Stimulated activated CD4-positive, alpha-beta T cell treated with anti-CD3 and anti-CD28 coated beads, TNF-alpha, amount 100 ng/mL, for 1 hour (primary cell): ENCODE results near the gene CSNK2A2.

Experiments
- DNase-seq, 3 donors: peaks; one replicate each; pipeline ENCODE4 v3.0.0-alpha.2; 2020; ENCODE audit warnings: low read depth in 3 of 3, low spot score in 1 of 3

The CSNK2A2 gene

GRCh38 chr16:58198022-58198683, at the start of gene CSNK2A2:
Gene CSNK2A2 (minus strand): TSS chr16:58198106. CDS start chr16:58197736, 370 bp downstream.
- DNase-seq = peak; percentile 31 to 66 (median 33)

GRCh38 chr16:58243528-58244004, 45.7 kb upstream of the CSNK2A2 start:
- no peak for DNase-seq

- DNase-seq = no peak
Measured at GRCh38 chr16:58236831-58237230, 38.9 kb upstream of the CSNK2A2 start.

GRCh38 chr16:58236231-58236690, 38.4 kb upstream of the CSNK2A2 start:
- peak in 2 of 3 donors; percentile 26 to 41 for DNase-seq

GRCh38 chr16:58235663-58236062, 37.8 kb upstream of the CSNK2A2 start:
- no peak for DNase-seq

GRCh38 chr16:58234831-58235595, 37.1 kb upstream of the CSNK2A2 start:
- no peak for DNase-seq

- no peak for DNase-seq
Measured at GRCh38 chr16:58230259-58230658, 32.4 kb upstream of the CSNK2A2 start.

- no peak for DNase-seq
Measured at GRCh38 chr16:58226790-58227189, 28.9 kb upstream of the CSNK2A2 start.

- DNase-seq = no peak
Measured at GRCh38 chr16:58225965-58226602, 28.2 kb upstream of the CSNK2A2 start.

- DNase-seq = no peak
Measured at GRCh38 chr16:58222532-58223316, 24.8 kb upstream of the CSNK2A2 start.

- no peak for DNase-seq
Measured at GRCh38 chr16:58219432-58219831, 21.5 kb upstream of the CSNK2A2 start.

GRCh38 chr16:58218786-58219185, 20.9 kb upstream of the CSNK2A2 start:
- no peak for DNase-seq

- no peak for DNase-seq
Measured at GRCh38 chr16:58217311-58217925, 19.5 kb upstream of the CSNK2A2 start.

- no peak for DNase-seq
Measured at GRCh38 chr16:58212824-58213655, 15.1 kb upstream of the CSNK2A2 start.

- DNase-seq = no peak
Measured at GRCh38 chr16:58211846-58212245, 13.9 kb upstream of the CSNK2A2 start.

GRCh38 chr16:58211245-58211644, 13.3 kb upstream of the CSNK2A2 start:
- no peak for DNase-seq

GRCh38 chr16:58205276-58206036, 7.5 kb upstream of the CSNK2A2 start:
- DNase-seq = no peak

- no peak for DNase-seq
Measured at GRCh38 chr16:58201163-58201562, 3.3 kb upstream of the CSNK2A2 start.
